ENCODE measurements around the gene VAV1.

VAV1 gene, protein sequence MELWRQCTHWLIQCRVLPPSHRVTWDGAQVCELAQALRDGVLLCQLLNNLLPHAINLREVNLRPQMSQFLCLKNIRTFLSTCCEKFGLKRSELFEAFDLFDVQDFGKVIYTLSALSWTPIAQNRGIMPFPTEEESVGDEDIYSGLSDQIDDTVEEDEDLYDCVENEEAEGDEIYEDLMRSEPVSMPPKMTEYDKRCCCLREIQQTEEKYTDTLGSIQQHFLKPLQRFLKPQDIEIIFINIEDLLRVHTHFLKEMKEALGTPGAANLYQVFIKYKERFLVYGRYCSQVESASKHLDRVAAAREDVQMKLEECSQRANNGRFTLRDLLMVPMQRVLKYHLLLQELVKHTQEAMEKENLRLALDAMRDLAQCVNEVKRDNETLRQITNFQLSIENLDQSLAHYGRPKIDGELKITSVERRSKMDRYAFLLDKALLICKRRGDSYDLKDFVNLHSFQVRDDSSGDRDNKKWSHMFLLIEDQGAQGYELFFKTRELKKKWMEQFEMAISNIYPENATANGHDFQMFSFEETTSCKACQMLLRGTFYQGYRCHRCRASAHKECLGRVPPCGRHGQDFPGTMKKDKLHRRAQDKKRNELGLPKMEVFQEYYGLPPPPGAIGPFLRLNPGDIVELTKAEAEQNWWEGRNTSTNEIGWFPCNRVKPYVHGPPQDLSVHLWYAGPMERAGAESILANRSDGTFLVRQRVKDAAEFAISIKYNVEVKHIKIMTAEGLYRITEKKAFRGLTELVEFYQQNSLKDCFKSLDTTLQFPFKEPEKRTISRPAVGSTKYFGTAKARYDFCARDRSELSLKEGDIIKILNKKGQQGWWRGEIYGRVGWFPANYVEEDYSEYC

GRCh38 chr19:6772028-6772865 lies at the start of gene VAV1:
TSS of gene VAV1 (plus strand) at chr19:6772708. CDS start at chr19:6772808, 100 bp downstream.
- H2AFZ ChIP-seq (ENCODE audit: low read depth, low read length, severe bottlenecking): peak within 1 kb of the TSS; percentile 37
- no peaks in the 10 kb centered on the region for H3K27me3 ChIP-seq (ENCODE audit: low read length)
- no peaks in the 10 kb centered on the region for H3K9me2 ChIP-seq (replicated peaks; ENCODE audit: insufficient read depth, low read length)
- peaks cover 43% of the 10 kb centered on the region for H3K79me2 ChIP-seq (ENCODE audit: insufficient read depth, low read length)
- H3K36me3 ChIP-seq (ENCODE audit: low read length): no peaks in the 10 kb centered on the region
- peak within 1 kb of the TSS; percentile 90 for H3K27ac ChIP-seq (ENCODE audit: low read depth, low read length)
- peak within 1 kb of the TSS; percentile 91 for H3K4me3 ChIP-seq (ENCODE audit: insufficient read depth, low read length, poor library complexity, severe bottlenecking)
- peak within 1 kb of the TSS; percentile 91 for H3K9ac ChIP-seq (ENCODE audit: low read length)
- H3K9me3 ChIP-seq (ENCODE audit: insufficient read depth, low read length): no peaks in the 10 kb centered on the region
- H3K4me2 ChIP-seq (ENCODE audit: low read depth, low read length, poor library complexity, severe bottlenecking): peak within 1 kb of the TSS; percentile 79
- TF ChIP-seq CTCF (IDR thresholded peaks at IDR 0.05; ENCODE audit: insufficient read depth, low read length, poor library complexity, severe bottlenecking): peak; percentile 17
- no peak for TF ChIP-seq EZH2phosphoT487 (conservative IDR thresholded peaks at IDR 0.05; ENCODE audit: low read length)
- peaks cover 20% of the 10 kb centered on the region for H3F3A ChIP-seq (ENCODE audit: insufficient read depth)
- peaks cover 3% of the 10 kb centered on the region; the same call in 1 of the 2 replicates for H4K20me1 ChIP-seq (ENCODE audit: low read depth, low read length)

GRCh38 chr19:6723108-6723618 lies 49.3 kb upstream of the VAV1 start:
- H3K4me3 ChIP-seq (ENCODE audit: insufficient read depth, low read length, poor library complexity, severe bottlenecking): no peak overlapping the region
- no peak overlapping the region for H2AFZ ChIP-seq (ENCODE audit: low read depth, low read length, severe bottlenecking)
- no peak overlapping the region for H3K4me2 ChIP-seq (ENCODE audit: low read depth, low read length, poor library complexity, severe bottlenecking)

More at GRCh38 chr19:6723108-6723618, 49.3 kb upstream of the VAV1 start:
- H4K20me1 ChIP-seq (ENCODE audit: low read depth, low read length): no peaks in the 10 kb centered on the region
- H3K27me3 ChIP-seq (ENCODE audit: low read length): no peaks in the 10 kb centered on the region
- no peaks in the 10 kb centered on the region for H3K36me3 ChIP-seq (ENCODE audit: low read length)
- H3K79me2 ChIP-seq (ENCODE audit: insufficient read depth, low read length): no peaks in the 10 kb centered on the region
- H3K9me2 ChIP-seq (replicated peaks; ENCODE audit: insufficient read depth, low read length): no peaks in the 10 kb centered on the region
- H3K9ac ChIP-seq (ENCODE audit: low read length): no peak overlapping the region
- no peak for TF ChIP-seq EZH2phosphoT487 (conservative IDR thresholded peaks at IDR 0.05; ENCODE audit: low read length)
- no peak for TF ChIP-seq CTCF (IDR thresholded peaks at IDR 0.05; ENCODE audit: insufficient read depth, low read length, poor library complexity, severe bottlenecking)
- no peaks in the 10 kb centered on the region for H3K9me3 ChIP-seq (ENCODE audit: insufficient read depth, low read length)
- H3F3A ChIP-seq (ENCODE audit: insufficient read depth): no peaks in the 10 kb centered on the region
- H3K27ac ChIP-seq (ENCODE audit: low read depth, low read length): no peak overlapping the region

Data from SU-DHL-6 (cell line).